Lung (tissue), 12 donors: ENCODE results near the gene RNF150. TPM values are rescaled to one million over a fixed set of nuclear protein-coding genes. Genes with fewer than 3 reads are reported as not detected.
"Not testable (repeated sequence)": the region's sequence is repeated elsewhere in the genome, so short reads cannot be mapped to it uniquely, and the experiment has no call there.

ENCODE experiments used
- ATAC-seq: fragments of 200-7000 bp; cut with Tn5 transposase; one replicate; pipeline ENCODE4 v1.9.1; 2020; ENCODE audit warnings: moderate number of reproducible peaks; ENCODE audit not compliant: insufficient read depth, low FRiP score
- DNase-seq, 3 donors: peaks; one replicate each; pipeline ENCODE4 v3.0.0-alpha.2; 2013 to 2017
- H3K27ac ChIP-seq, 2 donors: one replicate each; pipeline ENCODE4 v1.5.1; 2013; ENCODE audit warnings: mild to moderate bottlenecking in 2 of 2, moderate library complexity in 2 of 2, control low read depth in 1 of 2, inconsistent platforms in 1 of 2, low read depth in 1 of 2, low read length in 1 of 2
- H3K27me3 ChIP-seq, 3 donors: one replicate each; pipeline ENCODE4 v1.5.1; 2013; ENCODE audit warnings: low read length in 2 of 3; ENCODE audit not compliant: control insufficient read depth in 3 of 3, insufficient read depth in 3 of 3
- H3K36me3 ChIP-seq, 4 donors: one replicate each; pipeline ENCODE4 v1.5.1; 2013; ENCODE audit warnings: low read length in 4 of 4, mild to moderate bottlenecking in 1 of 4, moderate library complexity in 1 of 4; ENCODE audit not compliant: control insufficient read depth in 4 of 4, insufficient read depth in 4 of 4
- H3K4me1 ChIP-seq, 5 donors: one replicate each; pipeline ENCODE4 v1.5.1; 2013; ENCODE audit warnings: low read length in 5 of 5, mild to moderate bottlenecking in 2 of 5, moderate library complexity in 1 of 5; ENCODE audit not compliant: control insufficient read depth in 5 of 5, insufficient read depth in 5 of 5
- H3K4me3 ChIP-seq: one replicate; pipeline ENCODE4 v1.5.1; 2013; ENCODE audit warnings: mild to moderate bottlenecking, control low read depth, moderate library complexity
- H3K9ac ChIP-seq, 2 donors: one replicate each; pipeline ENCODE4 v1.5.1; 2013; ENCODE audit warnings: low read length in 2 of 2, control low read depth in 1 of 2; ENCODE audit not compliant: insufficient read depth in 1 of 2
- H3K9me3 ChIP-seq, 4 donors: one replicate each; pipeline ENCODE4 v1.5.1; 2013; ENCODE audit warnings: low read length in 3 of 4, mild to moderate bottlenecking in 1 of 4, moderate library complexity in 1 of 4; ENCODE audit not compliant: control insufficient read depth in 4 of 4, insufficient read depth in 3 of 4
- CTCF ChIP-seq: IDR thresholded peaks from 2 replicates; pipeline ENCODE4 v1.5.1; 2012; ENCODE audit warnings: mild to moderate bottlenecking; ENCODE audit errors: control extremely low read depth, extremely low read depth
- WGBS, 2 donors: extraction: QIAGEN DNeasy Blood & Tissue Kit; methylation state at CpG; one replicate each; pipeline ENCODE4 v1.1.7; 2013; 5-methylcytosine and 5-hydroxymethylcytosine counted together
- polyA plus RNA-seq, 2 donors: library from polyadenylated mRNA; stranded (reverse); fragments of 200-250 nt; gene quantifications; one replicate each; pipeline ENCODE4 v1.2.1, GENCODE V29; 2013
- total RNA-seq, 2 donors: library from RNA; depleted of rRNA in 1 of 2; stranded (reverse); fragments of >200 nt in 1 of 2; gene quantifications; one replicate each; pipeline ENCODE4 v1.2.1, GENCODE V29; 2014 to 2021
- donor health status: control.
- donor health status: control.
- donor health status: Bipolar disorder and iron deficiency.
- donor health status: healthy.
- donor health status: DM: yes; HTN: yes; CAD: no.

The RNF150 gene
- total and polyA plus RNA-seq, 4 donors = 0.18 to 19.3 (median 2.1) TPM

GRCh38 chr4:141177171-141177570 lies 43.9 kb upstream of the RNF150 start:
- TF ChIP-seq CTCF = no peak
- DNase-seq (no peak), ATAC-seq (no peak)
- H3K9ac ChIP-seq = no peak overlapping the region
- no peaks in the 10 kb centered on the region for H3K4me1 ChIP-seq
- H3K36me3 ChIP-seq = no peaks in the 10 kb centered on the region
- no peaks in the 10 kb centered on the region for H3K27me3 ChIP-seq
- H3K9me3 ChIP-seq = peaks cover 0 to under 1% (median 0%) of the 10 kb centered on the region in 4 donors
- H3K4me3 ChIP-seq = no peak overlapping the region
- no peak overlapping the region for H3K27ac ChIP-seq
- WGBS, 2 donors = 59 to 86% methylated on average over 1 of the region's 1 CpG

- H3K36me3 ChIP-seq = no peaks in the 10 kb centered on the region
- no peak overlapping the region for H3K4me3 ChIP-seq
- no peak for DNase-seq
Measured at GRCh38 chr4:141174457-141174856, 41.2 kb upstream of the RNF150 start.

GRCh38 chr4:141170671-141171070 lies 37.4 kb upstream of the RNF150 start:
- TF ChIP-seq CTCF = no peak
- 69 to 90% methylated on average over 3 of the region's 3 CpGs for WGBS, 2 donors
- no peaks in the 10 kb centered on the region for H3K36me3 ChIP-seq
- peak; percentile 16 to 80 (median 67) for DNase-seq
- peaks cover 0 to 7% (median 0%) of the 10 kb centered on the region in 5 donors for H3K4me1 ChIP-seq
- no peak overlapping the region for H3K9ac ChIP-seq
- H3K4me3 ChIP-seq = no peak overlapping the region
- ATAC-seq = no peak
- no peaks in the 10 kb centered on the region for H3K27me3 ChIP-seq
- H3K27ac ChIP-seq = no peak overlapping the region
- H3K9me3 ChIP-seq = peaks cover 0 to 2% (median 0%) of the 10 kb centered on the region in 4 donors

More at GRCh38 chr4:141174457-141174856, 41.2 kb upstream of the RNF150 start:
- peaks cover 0 to 7% (median 0%) of the 10 kb centered on the region in 5 donors for H3K4me1 ChIP-seq
- TF ChIP-seq CTCF = no peak
- H3K9ac ChIP-seq = no peak overlapping the region
- peaks cover 0 to 2% (median 0%) of the 10 kb centered on the region in 4 donors for H3K9me3 ChIP-seq
- WGBS, 2 donors = 40 to 58% methylated on average over 1 of the region's 1 CpG
- no peak overlapping the region for H3K27ac ChIP-seq
- no peak for ATAC-seq
- H3K27me3 ChIP-seq = no peaks in the 10 kb centered on the region

- no peak overlapping the region for H3K9ac ChIP-seq
Measured at GRCh38 chr4:141169391-141169790, 36.1 kb upstream of the RNF150 start.

GRCh38 chr4:141165001-141165400 lies 31.7 kb upstream of the RNF150 start:
- H3K9me3 ChIP-seq, H3K4me3 ChIP-seq, H3K4me1 ChIP-seq, H3K27me3 ChIP-seq, H3K9ac ChIP-seq, ATAC-seq, H3K36me3 ChIP-seq, DNase-seq, H3K27ac ChIP-seq: not testable (repeated sequence)
- WGBS, 2 donors = 94 to 97% methylated on average over 5 of the region's 5 CpGs

More at GRCh38 chr4:141169391-141169790, 36.1 kb upstream of the RNF150 start:
- TF ChIP-seq CTCF = no peak
- H3K9me3 ChIP-seq = peaks cover 0 to 2% (median 0%) of the 10 kb centered on the region in 4 donors
- DNase-seq (no peak), ATAC-seq (no peak)
- H3K27ac ChIP-seq = no peak overlapping the region
- peaks cover 0 to 7% (median 0%) of the 10 kb centered on the region in 5 donors for H3K4me1 ChIP-seq
- no peak overlapping the region for H3K4me3 ChIP-seq
- no peaks in the 10 kb centered on the region for H3K27me3 ChIP-seq
- no peaks in the 10 kb centered on the region for H3K36me3 ChIP-seq
